HCT116 (cell line): ENCODE results near the gene TUT7. TPM values are rescaled to one million over a fixed set of nuclear protein-coding genes. Genes with fewer than 3 reads are reported as not detected.

ENCODE experiments used
- ATAC-seq: fragments of 200-7000 bp; cut with Tn5 transposase; 2 replicates; pipeline ENCODE4 v1.9.1; 2020; ENCODE audit warnings: mild to moderate bottlenecking, moderate library complexity
- BruUV-seq: library from RNA; stranded (reverse); fragments of 400-500 nt; replicated peaks from 2 replicates; lab custom pipeline; 2021; lab: Mats Ljungman, UMichigan
- CTCF ChIA-PET: fragments of 300-600 bp; sonication (Branson Sonifier 250); formaldehyde crosslinking; loops from one replicate; lab custom pipeline; 2021; ENCODE audit warnings: antibody characterized with exemption; lab: Charles Lee
- POLR2A ChIA-PET: fragments of 300-600, 350-600 bp; sonication (Branson Sonifier 250); formaldehyde crosslinking; loops from one replicate; lab custom pipeline; 2021; ENCODE audit warnings: antibody characterized with exemption; lab: Charles Lee
- RAD21 ChIA-PET, 2 experiments: fragments of 300-600 bp; sonication (Branson Sonifier 250); formaldehyde crosslinking; loops; one replicate each; lab custom pipeline; 2023; ENCODE audit warnings: low total read pairs in 2 of 2; ENCODE audit not compliant: uncharacterized antibody in 2 of 2, unreplicated experiment in 2 of 2, low non-redundant PET in 1 of 2; lab: Charles Lee
- DNase-seq: peaks from one replicate; pipeline ENCODE4 v3.0.0-alpha.2; 2010; ENCODE audit warnings: low read depth, low spot score
- H2AFZ ChIP-seq: fragments of 200-600 bp; shearing (Covaris generic), sonication (generic); 2 replicates; pipeline ENCODE4 v1.6.1; 2017; ENCODE audit warnings: low read depth, mixed run types, mixed read lengths, antibody characterized with exemption, low read length; ENCODE audit not compliant: poor library complexity, severe bottlenecking
- H3K27ac ChIP-seq: 2 replicates; pipeline ENCODE4 v1.5.1; 2012; ENCODE audit warnings: low read depth, low read length
- H3K27me3 ChIP-seq: fragments of 200-600 bp; sonication (generic); 2 replicates; pipeline ENCODE4 v1.6.1; 2016; ENCODE audit warnings: mixed run types, low read length, mixed read lengths; ENCODE audit not compliant: insufficient read depth
- H3K36me3 ChIP-seq, 2 experiments: fragments of 200-500 bp in 1 of 2; fragments of 200-600 bp in 1 of 2; sonication (Bioruptor generic) in 1 of 2; sonication (generic) in 1 of 2; 2 replicates each; pipeline versions ENCODE4 v1.5.1 to v1.6.1; 2014 to 2016; ENCODE audit warnings: low read length in 2 of 2, inconsistent platforms in 1 of 2, mixed read lengths in 1 of 2, mixed run types in 1 of 2; ENCODE audit not compliant: insufficient read depth in 2 of 2, control insufficient read depth in 1 of 2
- H3K4me1 ChIP-seq, 2 experiments: fragments of 200-600 bp in 1 of 2; sonication (generic) in 1 of 2; 2 replicates each; pipeline versions ENCODE4 v1.5.1 to v1.6.1; 2012 to 2017; ENCODE audit warnings: low read length in 2 of 2, inconsistent platforms in 1 of 2, mild to moderate bottlenecking in 1 of 2, mixed read lengths in 1 of 2, mixed run types in 1 of 2, moderate library complexity in 1 of 2; ENCODE audit not compliant: insufficient read depth in 2 of 2, control insufficient read depth in 1 of 2
- H3K4me2 ChIP-seq: fragments of 200-600 bp; sonication (generic); 2 replicates; pipeline ENCODE4 v1.6.1; 2017; ENCODE audit warnings: mixed run types, low read length, mixed read lengths
- H3K4me3 ChIP-seq, 2 experiments: fragments of 200-600 bp in 1 of 2; sonication (generic) in 1 of 2; replicated peaks in 1 of 2; 2 replicates each; pipeline ENCODE4 v1.5.1; 2011 to 2016; ENCODE audit warnings: low read length in 2 of 2, control low read depth in 1 of 2, low read depth in 1 of 2, mild to moderate bottlenecking in 1 of 2, mixed read lengths in 1 of 2, mixed run types in 1 of 2
- H3K79me2 ChIP-seq: fragments of 200-600 bp; sonication (generic); 2 replicates; pipeline ENCODE4 v1.6.1; 2017; ENCODE audit warnings: mild to moderate bottlenecking, mixed run types, low read length, moderate library complexity, mixed read lengths; ENCODE audit not compliant: insufficient read depth
- H3K9ac ChIP-seq: fragments of 200-600 bp; sonication (generic); 2 replicates; pipeline ENCODE4 v1.6.1; 2016; ENCODE audit warnings: low read length, mixed read lengths
- H3K9me2 ChIP-seq: fragments of 200-600 bp; sonication (generic), shearing (Covaris generic); 2 replicates; pipeline ENCODE4 v1.6.1; 2017; ENCODE audit warnings: mixed run types, mild to moderate bottlenecking, moderate library complexity; ENCODE audit not compliant: insufficient read depth
- H3K9me3 ChIP-seq, 2 experiments: fragments of 200-500 bp in 1 of 2; fragments of 200-600 bp in 1 of 2; sonication (Bioruptor generic) in 1 of 2; sonication (generic) in 1 of 2; 2 replicates each; pipeline ENCODE4 v1.6.1; 2014 to 2017; ENCODE audit warnings: low read length in 2 of 2, mixed read lengths in 2 of 2, inconsistent platforms in 1 of 2, low read depth in 1 of 2, mild to moderate bottlenecking in 1 of 2, mixed run types in 1 of 2, moderate library complexity in 1 of 2; ENCODE audit not compliant: control insufficient read depth in 1 of 2, insufficient read depth in 1 of 2
- H4K20me1 ChIP-seq: fragments of 200-600 bp; sonication (generic), shearing (Covaris generic); 2 replicates; pipeline ENCODE4 v1.6.1; 2017; ENCODE audit warnings: mixed run types, mild to moderate bottlenecking, moderate library complexity; ENCODE audit not compliant: insufficient read depth
- CBX3 ChIP-seq: IDR thresholded peaks from 2 replicates; pipeline ENCODE4 v1.6.1; 2012; ENCODE audit warnings: low read depth
- CEBPB ChIP-seq: IDR thresholded peaks from 2 replicates; pipeline ENCODE4 v1.6.1; 2012; ENCODE audit warnings: low read depth
- EGR1 ChIP-seq: IDR thresholded peaks from 2 replicates; pipeline ENCODE4 v1.6.1; 2012; ENCODE audit warnings: low read depth
- ELF1 ChIP-seq: IDR thresholded peaks from 2 replicates; pipeline ENCODE4 v1.6.1; 2012; ENCODE audit warnings: low read depth, borderline replicate concordance
- EZH2 ChIP-seq: fragments of 200-600 bp; sonication (generic); IDR thresholded peaks from 2 replicates; pipeline ENCODE4 v1.6.1; 2017; ENCODE audit warnings: antibody characterized with exemption, mixed run types
- EZH2phosphoT487 ChIP-seq: fragments of 200-600 bp; IDR thresholded peaks from 2 replicates; pipeline ENCODE4 v1.6.1; 2018; ENCODE audit warnings: antibody characterized with exemption, borderline replicate concordance
- FOSL1 ChIP-seq: IDR thresholded peaks from 2 replicates; pipeline ENCODE4 v1.6.1; 2012; ENCODE audit warnings: low read depth
- JUND ChIP-seq: IDR thresholded peaks from 2 replicates; pipeline ENCODE4 v1.6.1; 2012
- POLR2A ChIP-seq: IDR thresholded peaks from 2 replicates; pipeline ENCODE4 v1.7.0; 2011; ENCODE audit warnings: borderline replicate concordance; ENCODE audit not compliant: insufficient read depth, insufficient read length; ENCODE audit errors: extremely low read depth
- POLR2AphosphoS5 ChIP-seq: IDR thresholded peaks from 2 replicates; pipeline ENCODE4 v1.6.1; 2011; ENCODE audit warnings: mild to moderate bottlenecking, low read depth, low read length, moderate library complexity
- RAD21 ChIP-seq: IDR thresholded peaks from 2 replicates; pipeline ENCODE4 v1.6.1; 2012; ENCODE audit warnings: low read depth, mild to moderate bottlenecking
- SP1 ChIP-seq: IDR thresholded peaks from 2 replicates; pipeline ENCODE4 v1.6.1; 2012; ENCODE audit warnings: low read depth
- SRF ChIP-seq: IDR thresholded peaks from 2 replicates; pipeline ENCODE4 v1.6.1; 2012; ENCODE audit warnings: low read depth
- TCF7L2 ChIP-seq: IDR thresholded peaks from 2 replicates; pipeline ENCODE4 v1.7.0; 2011; ENCODE audit warnings: borderline replicate concordance, inconsistent platforms; ENCODE audit not compliant: insufficient read depth, insufficient read length; ENCODE audit errors: extremely low read depth
- ZFX ChIP-seq: fragments of 450-650 bp; IDR thresholded peaks from 2 replicates; pipeline ENCODE4 v1.6.1; 2017
- ZNF274 ChIP-seq: fragments of 200-500 bp; sonication (Bioruptor generic); IDR thresholded peaks from 2 replicates; pipeline ENCODE4 v1.6.1; 2014; ENCODE audit warnings: mild to moderate bottlenecking, low read depth, low read length, inconsistent platforms
- intact Hi-C: fragments of 100-400 bp; cut with micrococcal nuclease; formaldehyde crosslinking; loops from 2 replicates; pipeline ENCODE4 v1.10.0; 2022
- total RNA-seq: library from RNA; stranded (reverse); gene quantifications from one replicate; pipeline ENCODE4 v1.2.1, GENCODE V29; 2021; ENCODE audit not compliant: unreplicated experiment
- TF ChIP-seq, protein P1 (sequence below), 3 experiments: fragments of 200-600 bp in 1 of 3; sonication (generic) in 1 of 3; IDR thresholded peaks in 2 of 3; conservative IDR thresholded peaks in 1 of 3; 2 replicates each; pipeline ENCODE4 v1.5.1; 2012 to 2017; ENCODE audit warnings: low read depth in 2 of 3, low read length in 2 of 3, antibody characterized with exemption in 1 of 3, borderline replicate concordance in 1 of 3, control low read depth in 1 of 3, mild to moderate bottlenecking in 1 of 3, mixed read lengths in 1 of 3, mixed run types in 1 of 3, moderate library complexity in 1 of 3; ENCODE audit not compliant: insufficient read depth in 1 of 3
- TF ChIP-seq, protein P2 (sequence below): IDR thresholded peaks from 2 replicates; pipeline ENCODE4 v1.6.1; 2011; ENCODE audit warnings: mild to moderate bottlenecking, low read length, moderate library complexity; ENCODE audit not compliant: insufficient replicate concordance; ENCODE audit errors: extremely low read depth

The TUT7 gene
- total RNA-seq, 1 experiment from 2014 or later: 23.1 TPM

GRCh38 chr9:86324901-86325300 is 29.3 kb downstream of the TUT7 start:
- Histone ChIP-seq H3K9me2 (no peaks in the 10 kb centered on the region), H3K79me2 (no peaks in the 10 kb centered on the region), H3K9me3 (no peaks in the 10 kb centered on the region), H3K4me3 (no peak overlapping the region), H3K27me3 (no peaks in the 10 kb centered on the region), H3K9ac (no peak overlapping the region), H4K20me1 (no peaks in the 10 kb centered on the region), H3K27ac (no peak overlapping the region), H3K4me2 (no peak overlapping the region), H2AFZ (no peak overlapping the region), H3K36me3 (peaks cover 26 to 49% of the 10 kb centered on the region in 2 experiments), H3K4me1 (no peaks in the 10 kb centered on the region)
- TF ChIP-seq EZH2: no peak
- no peak for TF ChIP-seq EGR1
- TF ChIP-seq CBX3: no peak
- TF ChIP-seq, protein P1, sequence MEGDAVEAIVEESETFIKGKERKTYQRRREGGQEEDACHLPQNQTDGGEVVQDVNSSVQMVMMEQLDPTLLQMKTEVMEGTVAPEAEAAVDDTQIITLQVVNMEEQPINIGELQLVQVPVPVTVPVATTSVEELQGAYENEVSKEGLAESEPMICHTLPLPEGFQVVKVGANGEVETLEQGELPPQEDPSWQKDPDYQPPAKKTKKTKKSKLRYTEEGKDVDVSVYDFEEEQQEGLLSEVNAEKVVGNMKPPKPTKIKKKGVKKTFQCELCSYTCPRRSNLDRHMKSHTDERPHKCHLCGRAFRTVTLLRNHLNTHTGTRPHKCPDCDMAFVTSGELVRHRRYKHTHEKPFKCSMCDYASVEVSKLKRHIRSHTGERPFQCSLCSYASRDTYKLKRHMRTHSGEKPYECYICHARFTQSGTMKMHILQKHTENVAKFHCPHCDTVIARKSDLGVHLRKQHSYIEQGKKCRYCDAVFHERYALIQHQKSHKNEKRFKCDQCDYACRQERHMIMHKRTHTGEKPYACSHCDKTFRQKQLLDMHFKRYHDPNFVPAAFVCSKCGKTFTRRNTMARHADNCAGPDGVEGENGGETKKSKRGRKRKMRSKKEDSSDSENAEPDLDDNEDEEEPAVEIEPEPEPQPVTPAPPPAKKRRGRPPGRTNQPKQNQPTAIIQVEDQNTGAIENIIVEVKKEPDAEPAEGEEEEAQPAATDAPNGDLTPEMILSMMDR (IDR thresholded peaks at IDR 0.05 in 2 of 3, conservative IDR thresholded peaks at IDR 0.05 in 1 of 3; ENCODE audit: borderline replicate concordance in 1 of 3, insufficient read depth in 1 of 3, low read depth in 2 of 3, low read length in 2 of 3): no peak
- TF ChIP-seq TCF7L2: no peak
- TF ChIP-seq POLR2A: no peak
- no peak for TF ChIP-seq ELF1
- TF ChIP-seq ZNF274: no peak
- TF ChIP-seq SRF: no peak
- no peak for TF ChIP-seq POLR2AphosphoS5
- TF ChIP-seq RAD21: no peak
- no peak for TF ChIP-seq JUND
- TF ChIP-seq EZH2phosphoT487: no peak
- no peak for TF ChIP-seq CEBPB
- TF ChIP-seq, protein P2, sequence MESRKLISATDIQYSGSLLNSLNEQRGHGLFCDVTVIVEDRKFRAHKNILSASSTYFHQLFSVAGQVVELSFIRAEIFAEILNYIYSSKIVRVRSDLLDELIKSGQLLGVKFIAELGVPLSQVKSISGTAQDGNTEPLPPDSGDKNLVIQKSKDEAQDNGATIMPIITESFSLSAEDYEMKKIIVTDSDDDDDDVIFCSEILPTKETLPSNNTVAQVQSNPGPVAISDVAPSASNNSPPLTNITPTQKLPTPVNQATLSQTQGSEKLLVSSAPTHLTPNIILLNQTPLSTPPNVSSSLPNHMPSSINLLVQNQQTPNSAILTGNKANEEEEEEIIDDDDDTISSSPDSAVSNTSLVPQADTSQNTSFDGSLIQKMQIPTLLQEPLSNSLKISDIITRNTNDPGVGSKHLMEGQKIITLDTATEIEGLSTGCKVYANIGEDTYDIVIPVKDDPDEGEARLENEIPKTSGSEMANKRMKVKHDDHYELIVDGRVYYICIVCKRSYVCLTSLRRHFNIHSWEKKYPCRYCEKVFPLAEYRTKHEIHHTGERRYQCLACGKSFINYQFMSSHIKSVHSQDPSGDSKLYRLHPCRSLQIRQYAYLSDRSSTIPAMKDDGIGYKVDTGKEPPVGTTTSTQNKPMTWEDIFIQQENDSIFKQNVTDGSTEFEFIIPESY: no peak
- no peak for TF ChIP-seq ZFX
- TF ChIP-seq FOSL1: no peak
- TF ChIP-seq SP1: no peak
- intact Hi-C loops: no loop called here
- no TSS peak for BruUV-seq
- POLR2A ChIA-PET: no interaction called here
- CTCF ChIA-PET: no interaction called here
- ATAC-seq (no peak), DNase-seq (no peak)
- RAD21 ChIA-PET: no interaction called here
